ENCODE data around the gene AAGAB.
"Not testable (repeated sequence)": the region's sequence is repeated elsewhere in the genome, so short reads cannot be mapped to it uniquely, and the experiment has no call there.

Gene AAGAB

GRCh38 chr15:67253101-67253500, 1.4 kb downstream of the AAGAB start:
- DNase-seq (ENCODE audit: low spot score): no peak

- DNase-seq (ENCODE audit: low spot score): no peak
Measured at GRCh38 chr15:67251318-67251717, 3.1 kb downstream of the AAGAB start.

DNA sequence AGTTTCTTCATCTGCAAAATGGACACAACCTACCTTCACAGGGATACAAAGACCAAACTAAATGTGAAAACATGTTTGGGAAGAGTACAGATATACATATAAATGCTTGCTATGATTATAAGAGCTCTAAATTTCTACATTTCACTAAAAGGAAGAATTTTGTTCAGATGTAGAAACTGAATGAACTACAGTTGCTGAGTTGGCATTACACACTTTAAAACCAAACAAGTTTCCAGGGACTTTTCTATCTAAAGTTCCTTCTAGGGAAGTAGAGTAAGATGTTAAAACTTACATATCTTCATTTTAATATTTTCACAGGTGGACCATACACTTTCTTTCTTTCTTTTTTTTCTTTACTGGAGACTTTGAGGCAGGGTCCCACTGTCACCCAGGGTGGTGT, 4.6 kb downstream of the AAGAB start:
- no peak for DNase-seq (ENCODE audit: low spot score)

DNA sequence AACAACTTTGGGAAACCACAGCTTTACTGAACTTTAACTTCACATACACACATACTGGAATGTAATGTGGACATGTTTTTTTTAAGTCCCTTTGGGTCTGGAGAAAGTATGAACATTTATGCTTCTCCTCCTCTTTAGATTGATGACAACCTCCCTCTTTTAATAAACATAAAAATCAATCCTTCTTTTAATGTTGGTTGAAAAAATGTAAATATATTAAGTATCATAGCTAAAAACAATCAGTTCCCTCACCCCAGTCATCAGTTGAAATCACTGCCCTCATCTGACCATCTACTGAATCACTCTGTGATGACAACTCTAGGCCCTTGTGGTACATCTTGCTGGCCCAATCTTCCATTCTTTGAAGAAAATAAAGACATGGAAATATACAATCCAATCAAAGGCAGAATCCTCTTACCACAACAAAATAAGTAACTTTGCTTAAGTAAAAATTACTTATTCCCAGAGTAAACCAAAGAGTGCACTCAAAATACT, 6.4 kb downstream of the AAGAB start:
- DNase-seq (ENCODE audit: low spot score): no peak

DNA sequence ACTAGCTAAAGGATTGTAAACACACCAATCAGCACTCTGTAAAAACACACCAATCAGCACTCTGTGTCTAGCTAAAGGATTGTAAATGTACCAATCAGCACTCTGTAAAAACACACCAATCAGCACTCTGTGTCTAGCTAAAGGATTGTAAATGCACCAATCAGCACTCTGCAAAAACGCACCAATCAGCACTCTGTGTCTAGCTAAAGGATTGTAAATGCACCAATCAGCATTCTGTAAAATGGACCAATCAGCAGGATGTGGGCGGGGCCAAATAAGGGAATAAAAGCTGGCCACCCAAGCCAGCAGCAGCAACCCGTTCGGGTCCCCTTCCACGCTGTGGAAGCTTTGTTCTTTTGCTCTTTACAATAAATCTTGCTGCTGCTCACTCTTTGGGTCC, 7.9 kb downstream of the AAGAB start:
- not testable (repeated sequence) for DNase-seq (ENCODE audit: low spot score)

- DNase-seq (ENCODE audit: low spot score): no peak
Measured at GRCh38 chr15:67244971-67245478, 9.4 kb downstream of the AAGAB start.

GRCh38 chr15:67242708-67243111, 11.8 kb downstream of the AAGAB start:
- no peak for DNase-seq (ENCODE audit: low spot score)

GRCh38 chr15:67241132-67241855, 13.2 kb downstream of the AAGAB start:
- no peak for DNase-seq (ENCODE audit: low spot score)

DNA sequence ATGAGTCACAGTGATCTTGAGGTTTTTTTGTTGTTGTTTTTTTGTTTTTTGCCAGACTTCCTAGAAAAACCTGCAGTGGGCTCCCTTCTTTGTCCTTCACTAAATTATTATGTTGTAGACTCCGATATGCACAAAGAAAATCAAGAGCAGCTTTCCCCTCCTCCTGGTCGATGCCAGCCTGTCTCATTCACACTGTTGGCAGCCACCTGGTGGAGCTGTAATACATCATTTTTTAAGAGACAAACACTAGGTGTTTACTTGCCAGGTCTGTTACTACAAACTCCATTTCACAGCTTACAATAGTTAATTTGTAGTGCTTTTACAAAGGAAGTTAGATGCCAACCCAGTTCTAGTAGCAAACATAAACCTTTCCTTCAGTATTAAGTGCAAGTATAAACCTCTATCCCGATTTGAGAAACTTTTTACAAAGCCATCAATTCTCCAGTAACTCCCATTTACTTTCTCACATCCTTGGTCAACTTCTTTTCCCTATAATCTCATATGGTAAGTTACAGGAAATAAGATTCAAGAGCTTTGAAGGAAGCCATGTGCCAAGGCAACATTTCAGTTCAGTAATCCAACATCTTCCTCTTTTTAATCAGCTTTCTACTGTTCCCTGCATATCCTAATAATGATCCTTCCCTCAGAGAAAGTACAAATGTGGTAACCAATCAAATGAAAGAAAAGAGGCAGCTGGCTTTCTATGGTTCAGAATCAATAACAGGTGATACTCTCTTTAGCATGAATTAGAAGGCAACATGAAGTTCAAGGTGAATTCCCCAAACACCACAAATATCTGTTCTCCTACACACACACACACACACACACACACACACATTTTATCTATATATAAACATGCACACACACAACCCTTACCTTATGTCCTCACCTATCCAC, 14.0 kb downstream of the AAGAB start:
- DNase-seq (ENCODE audit: low spot score): no peak

DNA sequence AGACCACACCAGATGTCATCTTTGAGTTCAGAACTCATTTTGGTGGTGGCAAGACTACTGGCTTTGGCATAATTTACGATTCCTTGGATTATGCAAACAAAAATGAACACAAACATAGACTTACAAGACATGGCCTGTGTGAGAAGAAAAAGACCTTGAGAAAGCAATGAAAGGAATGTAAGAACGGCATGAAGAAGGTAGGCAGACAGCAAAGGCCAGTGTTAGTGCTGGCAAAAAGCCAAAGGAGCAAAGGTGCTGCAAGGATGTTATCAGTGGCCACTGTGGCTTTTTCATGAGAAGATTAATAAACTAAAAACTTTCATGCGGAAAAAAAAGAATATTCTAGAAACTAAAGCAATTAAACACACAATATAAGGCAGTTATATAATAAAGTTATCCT, 21.9 kb downstream of the AAGAB start:
- DNase-seq (ENCODE audit: low spot score): no peak

- no peak for DNase-seq (ENCODE audit: low spot score)
Measured at GRCh38 chr15:67230504-67230903, 24.0 kb downstream of the AAGAB start.

GRCh38 chr15:67228286-67228685, 26.2 kb downstream of the AAGAB start:
- DNase-seq (ENCODE audit: low spot score): no peak

- DNase-seq (ENCODE audit: low spot score): no peak
Measured at GRCh38 chr15:67227846-67228245, 26.6 kb downstream of the AAGAB start.

DNA sequence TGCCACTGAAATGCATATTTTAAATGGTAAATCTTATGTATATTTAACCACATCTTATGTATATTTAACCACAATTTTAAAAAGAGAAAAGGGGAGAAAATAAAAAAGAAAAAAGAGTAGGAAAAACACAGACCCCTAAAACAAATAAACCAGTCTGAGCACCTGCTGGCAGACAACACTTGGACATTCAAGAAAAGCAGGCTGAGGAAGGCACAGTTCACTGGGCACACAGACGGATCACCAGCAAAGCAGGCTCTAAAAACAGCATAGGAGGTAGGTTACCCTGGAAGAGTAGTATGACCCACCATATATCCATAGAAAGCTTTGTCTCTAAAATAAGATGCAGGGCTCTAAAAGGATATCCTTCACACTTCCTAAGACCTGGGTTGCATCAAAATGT, 27.0 kb downstream of the AAGAB start:
- DNase-seq (ENCODE audit: low spot score): no peak

DNA sequence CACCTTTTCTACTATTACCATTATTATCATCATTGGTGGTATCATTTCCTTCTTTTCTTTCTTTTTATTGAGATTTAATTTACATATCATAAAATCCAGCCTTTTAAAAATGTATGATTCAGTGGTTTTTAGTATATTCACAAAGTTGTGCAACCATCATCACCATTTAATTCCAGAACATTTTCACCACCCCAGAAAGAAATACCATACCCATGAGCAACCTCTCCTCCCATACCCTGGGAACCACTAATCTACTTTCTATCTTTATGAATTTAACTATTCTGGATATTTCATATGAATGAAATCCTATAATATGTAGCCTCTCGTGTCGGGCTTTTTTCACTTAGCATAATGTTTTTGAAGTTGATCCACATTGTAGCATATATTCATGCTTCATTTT, 29.1 kb downstream of the AAGAB start:
- DNase-seq (ENCODE audit: low spot score): no peak

DNA sequence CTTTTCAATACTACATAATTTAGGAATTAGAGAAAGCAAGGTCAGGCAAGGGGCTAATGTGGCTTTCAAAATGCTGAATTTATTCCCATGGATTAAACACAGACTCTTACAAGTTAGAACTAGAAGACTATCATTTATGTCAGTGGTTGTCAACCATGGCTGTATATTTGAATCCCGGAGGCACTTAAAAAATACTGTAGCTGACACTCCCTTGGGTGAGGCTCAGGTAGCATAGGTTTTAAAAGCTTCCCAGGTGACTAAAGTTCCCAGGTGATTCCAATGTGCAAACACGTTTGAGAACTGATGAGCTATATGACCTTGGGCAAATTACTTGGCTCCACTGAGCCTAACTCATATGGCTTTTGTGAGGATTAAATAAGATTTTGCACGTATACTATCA, 29.6 kb downstream of the AAGAB start:
- no peak for DNase-seq (ENCODE audit: low spot score)

DNA sequence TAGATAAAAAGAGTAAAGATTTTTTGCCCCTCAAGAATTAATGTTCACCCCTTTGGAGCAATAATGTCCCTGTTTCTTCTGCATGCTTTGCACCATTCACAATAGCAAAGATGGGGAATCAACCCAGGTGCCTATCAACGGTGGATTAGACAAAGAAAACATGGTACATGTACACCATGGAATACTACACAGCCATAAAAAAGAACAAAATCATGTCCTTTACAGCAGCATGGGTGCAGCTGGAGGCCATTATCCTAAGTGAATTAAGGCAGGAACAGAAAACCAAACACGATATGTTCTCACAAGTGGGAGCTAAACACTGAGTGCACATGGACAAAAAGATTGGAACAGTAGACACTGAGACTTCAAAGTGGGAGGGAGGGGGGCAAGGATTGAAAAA, 35.2 kb downstream of the AAGAB start:
- DNase-seq (ENCODE audit: low spot score): no peak

DNA sequence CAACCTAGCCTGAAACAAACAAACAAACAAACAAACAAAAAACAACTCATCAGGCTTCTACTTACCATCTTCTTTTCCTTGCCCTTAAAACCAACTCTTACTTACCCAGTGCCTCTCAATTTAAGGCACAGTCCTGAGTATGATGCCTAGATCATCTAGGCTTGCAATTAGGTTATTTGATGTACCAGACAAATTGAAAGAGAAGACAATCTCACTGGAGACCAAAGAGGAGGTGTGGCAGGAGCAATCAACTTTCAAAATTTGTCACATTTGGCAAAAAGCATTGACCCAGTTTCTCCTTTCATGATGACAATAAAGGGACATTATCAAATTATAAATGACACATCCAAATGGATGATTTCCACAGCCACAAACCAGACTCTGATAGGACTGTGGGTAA, 36.0 kb downstream of the AAGAB start:
- no peak for DNase-seq (ENCODE audit: low spot score)

- no peak for DNase-seq (ENCODE audit: low spot score)
Measured at GRCh38 chr15:67216859-67217258, 37.6 kb downstream of the AAGAB start.

- no peak for DNase-seq (ENCODE audit: low spot score)
Measured at GRCh38 chr15:67215102-67215501, 39.4 kb downstream of the AAGAB start.

GRCh38 chr15:67212684-67213367, 41.6 kb downstream of the AAGAB start:
- no peak for DNase-seq (ENCODE audit: low spot score)

- DNase-seq (ENCODE audit: low spot score): no peak
Measured at GRCh38 chr15:67210555-67211168, 43.8 kb downstream of the AAGAB start.

All from globus pallidus (tissue), 1 donor.